Ovary (tissue), 3 donors: ENCODE measurements around the gene P4HB.

Experiments
- CTCF ChIP-seq, 3 donors: fragments of 450-650 bp in 2 of 3; fragments of 200-600 bp in 1 of 3; IDR thresholded peaks; one replicate each; pipeline versions ENCODE4 v1.5.1 to v1.8.0; 2016 to 2022; ENCODE audit warnings: antibody characterized with exemption in 3 of 3, mild to moderate bottlenecking in 1 of 3
- EP300 ChIP-seq: sonication (generic); formaldehyde crosslinking; IDR thresholded peaks from one replicate; pipeline ENCODE4 v1.6.1; 2017; ENCODE audit warnings: antibody characterized with exemption
- POLR2A ChIP-seq: fragments of 450-650 bp; IDR thresholded peaks from one replicate; pipeline ENCODE4 v1.6.1; 2017; ENCODE audit warnings: antibody characterized with exemption, mild to moderate bottlenecking, moderate library complexity
- donor health status: DM: no; HTN: no; CAD: no.

- TF ChIP-seq CTCF (IDR thresholded peaks at IDR 0.05) (no peak), EP300 (no peak), POLR2A (no peak)
Measured at GRCh38 chr17:81807210-81807719, 53.1 kb downstream of the P4HB start.
